ENCODE measurements around the gene RTN4RL1.

Gene RTN4RL1

GRCh38 chr17:1972487-1973160 is 52.5 kb downstream of the RTN4RL1 start:
- no peak for DNase-seq

GRCh38 chr17:1970843-1971384 is 54.2 kb downstream of the RTN4RL1 start:
- no peak for DNase-seq

GRCh38 chr17:1969712-1970111 is 55.4 kb downstream of the RTN4RL1 start:
- no peak for DNase-seq

- no peak for DNase-seq
These were observed 57.9 kb downstream of the RTN4RL1 start for GRCh38 chr17:1967213-1967612.

- no peak for DNase-seq
These were observed 58.7 kb downstream of the RTN4RL1 start for GRCh38 chr17:1966274-1967086.

GRCh38 chr17:1965556-1966273 is 59.4 kb downstream of the RTN4RL1 start:
- DNase-seq, result no peak

- no peak for DNase-seq
These were observed 61.9 kb downstream of the RTN4RL1 start for GRCh38 chr17:1963250-1963649.

- no peak for DNase-seq
These were observed 63.9 kb downstream of the RTN4RL1 start for GRCh38 chr17:1961189-1961588.

- DNase-seq, result no peak
These were observed 64.6 kb downstream of the RTN4RL1 start for GRCh38 chr17:1960545-1960912.

GRCh38 chr17:1959871-1960544 is 65.1 kb downstream of the RTN4RL1 start:
- no peak for DNase-seq

- DNase-seq, result no peak
These were observed 66.8 kb downstream of the RTN4RL1 start for GRCh38 chr17:1958134-1958881.

GRCh38 chr17:1957037-1957436 is 68.1 kb downstream of the RTN4RL1 start:
- no peak for DNase-seq

- no peak for DNase-seq
These were observed 69.0 kb downstream of the RTN4RL1 start for GRCh38 chr17:1956134-1956533.

- no peak for DNase-seq
These were observed 71.3 kb downstream of the RTN4RL1 start for GRCh38 chr17:1953831-1954230.

- no peak for DNase-seq
These were observed 73.2 kb downstream of the RTN4RL1 start for GRCh38 chr17:1951920-1952319.

- no peak for DNase-seq
These were observed 75.4 kb downstream of the RTN4RL1 start for GRCh38 chr17:1949754-1950153.

- DNase-seq, result no peak
These were observed 76.7 kb downstream of the RTN4RL1 start for GRCh38 chr17:1948517-1948825.

GRCh38 chr17:1947743-1948516 is 77.2 kb downstream of the RTN4RL1 start:
- no peak for DNase-seq

GRCh38 chr17:1947229-1947742 is 77.8 kb downstream of the RTN4RL1 start:
- peak; percentile 42 for DNase-seq

- peak; percentile 30 for DNase-seq
These were observed 78.9 kb downstream of the RTN4RL1 start for GRCh38 chr17:1946021-1946932.

Data from right forelimb (tissue), 1 donor.